ENCODE measurements around the gene EVPL.

- TF ChIP-seq CTCF (conservative IDR thresholded peaks at IDR 0.05; ENCODE audit: low read depth in 2 of 2) (no peak), JUNB (IDR thresholded peaks at IDR 0.05; ENCODE audit: unreplicated experiment) (no peak), CREB1 (CRISPR knock-in tag; IDR thresholded peaks at IDR 0.05; ENCODE audit: low read depth) (no peak), EZH2phosphoT487 (IDR thresholded peaks at IDR 0.05; ENCODE audit: unreplicated experiment) (no peak), POLR2AphosphoS5 (IDR thresholded peaks at IDR 0.05; ENCODE audit: low read depth) (no peak)
- TF ChIP-seq, protein P1, sequence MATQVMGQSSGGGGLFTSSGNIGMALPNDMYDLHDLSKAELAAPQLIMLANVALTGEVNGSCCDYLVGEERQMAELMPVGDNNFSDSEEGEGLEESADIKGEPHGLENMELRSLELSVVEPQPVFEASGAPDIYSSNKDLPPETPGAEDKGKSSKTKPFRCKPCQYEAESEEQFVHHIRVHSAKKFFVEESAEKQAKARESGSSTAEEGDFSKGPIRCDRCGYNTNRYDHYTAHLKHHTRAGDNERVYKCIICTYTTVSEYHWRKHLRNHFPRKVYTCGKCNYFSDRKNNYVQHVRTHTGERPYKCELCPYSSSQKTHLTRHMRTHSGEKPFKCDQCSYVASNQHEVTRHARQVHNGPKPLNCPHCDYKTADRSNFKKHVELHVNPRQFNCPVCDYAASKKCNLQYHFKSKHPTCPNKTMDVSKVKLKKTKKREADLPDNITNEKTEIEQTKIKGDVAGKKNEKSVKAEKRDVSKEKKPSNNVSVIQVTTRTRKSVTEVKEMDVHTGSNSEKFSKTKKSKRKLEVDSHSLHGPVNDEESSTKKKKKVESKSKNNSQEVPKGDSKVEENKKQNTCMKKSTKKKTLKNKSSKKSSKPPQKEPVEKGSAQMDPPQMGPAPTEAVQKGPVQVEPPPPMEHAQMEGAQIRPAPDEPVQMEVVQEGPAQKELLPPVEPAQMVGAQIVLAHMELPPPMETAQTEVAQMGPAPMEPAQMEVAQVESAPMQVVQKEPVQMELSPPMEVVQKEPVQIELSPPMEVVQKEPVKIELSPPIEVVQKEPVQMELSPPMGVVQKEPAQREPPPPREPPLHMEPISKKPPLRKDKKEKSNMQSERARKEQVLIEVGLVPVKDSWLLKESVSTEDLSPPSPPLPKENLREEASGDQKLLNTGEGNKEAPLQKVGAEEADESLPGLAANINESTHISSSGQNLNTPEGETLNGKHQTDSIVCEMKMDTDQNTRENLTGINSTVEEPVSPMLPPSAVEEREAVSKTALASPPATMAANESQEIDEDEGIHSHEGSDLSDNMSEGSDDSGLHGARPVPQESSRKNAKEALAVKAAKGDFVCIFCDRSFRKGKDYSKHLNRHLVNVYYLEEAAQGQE (IDR thresholded peaks at IDR 0.05; ENCODE audit: unreplicated experiment): no peak
Observed at GRCh38 chr17:76008630-76009425, 18.3 kb downstream of the EVPL start.

All from GM23338 (cell line).